HCT116 (cell line): ENCODE data around the gene CTDSPL2. TPM values are rescaled to one million over a fixed set of nuclear protein-coding genes. Genes with fewer than 3 reads are reported as not detected.

Source experiments
- ATAC-seq: fragments of 200-7000 bp; cut with Tn5 transposase; 2 replicates; pipeline ENCODE4 v1.9.1; 2020; ENCODE audit warnings: mild to moderate bottlenecking, moderate library complexity
- BruUV-seq: library from RNA; stranded (reverse); fragments of 400-500 nt; replicated peaks from 2 replicates; lab custom pipeline; 2021; lab: Mats Ljungman, UMichigan
- CTCF ChIA-PET: fragments of 300-600 bp; sonication (Branson Sonifier 250); formaldehyde crosslinking; loops from one replicate; lab custom pipeline; 2021; ENCODE audit warnings: antibody characterized with exemption; lab: Charles Lee
- POLR2A ChIA-PET: fragments of 300-600, 350-600 bp; sonication (Branson Sonifier 250); formaldehyde crosslinking; loops from one replicate; lab custom pipeline; 2021; ENCODE audit warnings: antibody characterized with exemption; lab: Charles Lee
- RAD21 ChIA-PET, 2 experiments: fragments of 300-600 bp; sonication (Branson Sonifier 250); formaldehyde crosslinking; loops; one replicate each; lab custom pipeline; 2023; ENCODE audit warnings: low total read pairs in 2 of 2; ENCODE audit not compliant: uncharacterized antibody in 2 of 2, unreplicated experiment in 2 of 2, low non-redundant PET in 1 of 2; lab: Charles Lee
- DNase-seq: peaks from one replicate; pipeline ENCODE4 v3.0.0-alpha.2; 2010; ENCODE audit warnings: low read depth, low spot score
- H2AFZ ChIP-seq: fragments of 200-600 bp; shearing (Covaris generic), sonication (generic); 2 replicates; pipeline ENCODE4 v1.6.1; 2017; ENCODE audit warnings: low read depth, mixed run types, mixed read lengths, antibody characterized with exemption, low read length; ENCODE audit not compliant: poor library complexity, severe bottlenecking
- H3K27ac ChIP-seq: 2 replicates; pipeline ENCODE4 v1.5.1; 2012; ENCODE audit warnings: low read depth, low read length
- H3K27me3 ChIP-seq: fragments of 200-600 bp; sonication (generic); 2 replicates; pipeline ENCODE4 v1.6.1; 2016; ENCODE audit warnings: mixed run types, low read length, mixed read lengths; ENCODE audit not compliant: insufficient read depth
- H3K36me3 ChIP-seq, 2 experiments: fragments of 200-500 bp in 1 of 2; fragments of 200-600 bp in 1 of 2; sonication (Bioruptor generic) in 1 of 2; sonication (generic) in 1 of 2; 2 replicates each; pipeline versions ENCODE4 v1.5.1 to v1.6.1; 2014 to 2016; ENCODE audit warnings: low read length in 2 of 2, inconsistent platforms in 1 of 2, mixed read lengths in 1 of 2, mixed run types in 1 of 2; ENCODE audit not compliant: insufficient read depth in 2 of 2, control insufficient read depth in 1 of 2
- H3K4me1 ChIP-seq, 2 experiments: fragments of 200-600 bp in 1 of 2; sonication (generic) in 1 of 2; 2 replicates each; pipeline versions ENCODE4 v1.5.1 to v1.6.1; 2012 to 2017; ENCODE audit warnings: low read length in 2 of 2, inconsistent platforms in 1 of 2, mild to moderate bottlenecking in 1 of 2, mixed read lengths in 1 of 2, mixed run types in 1 of 2, moderate library complexity in 1 of 2; ENCODE audit not compliant: insufficient read depth in 2 of 2, control insufficient read depth in 1 of 2
- H3K4me2 ChIP-seq: fragments of 200-600 bp; sonication (generic); 2 replicates; pipeline ENCODE4 v1.6.1; 2017; ENCODE audit warnings: mixed run types, low read length, mixed read lengths
- H3K4me3 ChIP-seq, 2 experiments: fragments of 200-600 bp in 1 of 2; sonication (generic) in 1 of 2; replicated peaks in 1 of 2; 2 replicates each; pipeline ENCODE4 v1.5.1; 2011 to 2016; ENCODE audit warnings: low read length in 2 of 2, control low read depth in 1 of 2, low read depth in 1 of 2, mild to moderate bottlenecking in 1 of 2, mixed read lengths in 1 of 2, mixed run types in 1 of 2
- H3K79me2 ChIP-seq: fragments of 200-600 bp; sonication (generic); 2 replicates; pipeline ENCODE4 v1.6.1; 2017; ENCODE audit warnings: mild to moderate bottlenecking, mixed run types, low read length, moderate library complexity, mixed read lengths; ENCODE audit not compliant: insufficient read depth
- H3K9ac ChIP-seq: fragments of 200-600 bp; sonication (generic); 2 replicates; pipeline ENCODE4 v1.6.1; 2016; ENCODE audit warnings: low read length, mixed read lengths
- H3K9me2 ChIP-seq: fragments of 200-600 bp; sonication (generic), shearing (Covaris generic); 2 replicates; pipeline ENCODE4 v1.6.1; 2017; ENCODE audit warnings: mixed run types, mild to moderate bottlenecking, moderate library complexity; ENCODE audit not compliant: insufficient read depth
- H3K9me3 ChIP-seq, 2 experiments: fragments of 200-500 bp in 1 of 2; fragments of 200-600 bp in 1 of 2; sonication (Bioruptor generic) in 1 of 2; sonication (generic) in 1 of 2; 2 replicates each; pipeline ENCODE4 v1.6.1; 2014 to 2017; ENCODE audit warnings: low read length in 2 of 2, mixed read lengths in 2 of 2, inconsistent platforms in 1 of 2, low read depth in 1 of 2, mild to moderate bottlenecking in 1 of 2, mixed run types in 1 of 2, moderate library complexity in 1 of 2; ENCODE audit not compliant: control insufficient read depth in 1 of 2, insufficient read depth in 1 of 2
- H4K20me1 ChIP-seq: fragments of 200-600 bp; sonication (generic), shearing (Covaris generic); 2 replicates; pipeline ENCODE4 v1.6.1; 2017; ENCODE audit warnings: mixed run types, mild to moderate bottlenecking, moderate library complexity; ENCODE audit not compliant: insufficient read depth
- EZH2 ChIP-seq: fragments of 200-600 bp; sonication (generic); IDR thresholded peaks from 2 replicates; pipeline ENCODE4 v1.6.1; 2017; ENCODE audit warnings: antibody characterized with exemption, mixed run types
- POLR2AphosphoS5 ChIP-seq: IDR thresholded peaks from 2 replicates; pipeline ENCODE4 v1.6.1; 2011; ENCODE audit warnings: mild to moderate bottlenecking, low read depth, low read length, moderate library complexity
- RAD21 ChIP-seq: IDR thresholded peaks from 2 replicates; pipeline ENCODE4 v1.6.1; 2012; ENCODE audit warnings: low read depth, mild to moderate bottlenecking
- TCF7L2 ChIP-seq: IDR thresholded peaks from 2 replicates; pipeline ENCODE4 v1.7.0; 2011; ENCODE audit warnings: borderline replicate concordance, inconsistent platforms; ENCODE audit not compliant: insufficient read depth, insufficient read length; ENCODE audit errors: extremely low read depth
- intact Hi-C: fragments of 100-400 bp; cut with micrococcal nuclease; formaldehyde crosslinking; loops from 2 replicates; pipeline ENCODE4 v1.10.0; 2022
- total RNA-seq: library from RNA; stranded (reverse); gene quantifications from one replicate; pipeline ENCODE4 v1.2.1, GENCODE V29; 2021; ENCODE audit not compliant: unreplicated experiment
- TF ChIP-seq, protein P1 (sequence below), 3 experiments: fragments of 200-600 bp in 1 of 3; sonication (generic) in 1 of 3; IDR thresholded peaks in 2 of 3; conservative IDR thresholded peaks in 1 of 3; 2 replicates each; pipeline ENCODE4 v1.5.1; 2012 to 2017; ENCODE audit warnings: low read depth in 2 of 3, low read length in 2 of 3, antibody characterized with exemption in 1 of 3, borderline replicate concordance in 1 of 3, control low read depth in 1 of 3, mild to moderate bottlenecking in 1 of 3, mixed read lengths in 1 of 3, mixed run types in 1 of 3, moderate library complexity in 1 of 3; ENCODE audit not compliant: insufficient read depth in 1 of 3

CTDSPL2 gene
- total RNA-seq, 1 experiment from 2014 or later: 56.0 TPM

DNA sequence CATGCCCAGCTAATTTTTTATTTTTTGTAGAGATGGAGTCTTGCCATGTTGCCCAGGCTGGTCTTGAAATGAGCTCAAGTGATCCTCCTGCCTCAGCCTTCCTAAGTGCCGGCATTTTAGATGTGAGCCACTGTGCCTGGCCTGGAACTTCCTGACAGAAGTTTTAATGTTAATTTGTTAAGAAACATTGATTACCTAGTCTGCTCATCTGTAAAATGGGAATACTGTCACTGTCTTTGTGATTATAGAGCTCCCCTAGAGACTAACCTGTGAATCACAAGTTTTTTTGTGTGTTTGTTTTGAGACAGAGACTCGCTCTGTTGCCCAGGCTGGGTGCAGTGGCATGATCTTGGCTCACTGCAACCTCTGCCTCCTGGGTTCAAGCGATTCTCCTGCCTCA is 105.3 kb downstream of the CTDSPL2 start:
- TF ChIP-seq RAD21: peak; percentile 30; the same call in 1 of the 2 replicates
- no peak for TF ChIP-seq TCF7L2
- TF ChIP-seq, protein P1, sequence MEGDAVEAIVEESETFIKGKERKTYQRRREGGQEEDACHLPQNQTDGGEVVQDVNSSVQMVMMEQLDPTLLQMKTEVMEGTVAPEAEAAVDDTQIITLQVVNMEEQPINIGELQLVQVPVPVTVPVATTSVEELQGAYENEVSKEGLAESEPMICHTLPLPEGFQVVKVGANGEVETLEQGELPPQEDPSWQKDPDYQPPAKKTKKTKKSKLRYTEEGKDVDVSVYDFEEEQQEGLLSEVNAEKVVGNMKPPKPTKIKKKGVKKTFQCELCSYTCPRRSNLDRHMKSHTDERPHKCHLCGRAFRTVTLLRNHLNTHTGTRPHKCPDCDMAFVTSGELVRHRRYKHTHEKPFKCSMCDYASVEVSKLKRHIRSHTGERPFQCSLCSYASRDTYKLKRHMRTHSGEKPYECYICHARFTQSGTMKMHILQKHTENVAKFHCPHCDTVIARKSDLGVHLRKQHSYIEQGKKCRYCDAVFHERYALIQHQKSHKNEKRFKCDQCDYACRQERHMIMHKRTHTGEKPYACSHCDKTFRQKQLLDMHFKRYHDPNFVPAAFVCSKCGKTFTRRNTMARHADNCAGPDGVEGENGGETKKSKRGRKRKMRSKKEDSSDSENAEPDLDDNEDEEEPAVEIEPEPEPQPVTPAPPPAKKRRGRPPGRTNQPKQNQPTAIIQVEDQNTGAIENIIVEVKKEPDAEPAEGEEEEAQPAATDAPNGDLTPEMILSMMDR (IDR thresholded peaks at IDR 0.05 in 2 of 3, conservative IDR thresholded peaks at IDR 0.05 in 1 of 3; ENCODE audit: borderline replicate concordance in 1 of 3, insufficient read depth in 1 of 3, low read depth in 2 of 3, low read length in 2 of 3): peak in 2 of 3 experiments; percentile 19 to 45; a peak in 3 of 6 replicates
- DNase-seq (no peak), ATAC-seq (no peak)
- RAD21 ChIA-PET: no interaction called here
- Histone ChIP-seq H3K4me1 (peaks cover 5 to 10% of the 10 kb centered on the region in 2 experiments; a peak in 3 of 4 replicates), H3K4me2 (no peak overlapping the region), H3K27me3 (no peaks in the 10 kb centered on the region), H4K20me1 (no peaks in the 10 kb centered on the region), H3K36me3 (no peaks in the 10 kb centered on the region; a peak in 1 of 4 replicates), H3K9me3 (no peaks in the 10 kb centered on the region), H3K27ac (no peak overlapping the region), H2AFZ (no peak overlapping the region), H3K9ac (no peak overlapping the region), H3K79me2 (peaks cover 18% of the 10 kb centered on the region), H3K9me2 (no peaks in the 10 kb centered on the region), H3K4me3 (no peak overlapping the region)
- CTCF ChIA-PET: interaction anchor here (0.8 to 1.0 kb wide), 2 partner anchors 12 to 31 kb away, joined by 3 read pairs; no protein-coding TSS in a partner anchor
- BruUV-seq: no TSS peak
- intact Hi-C loops: no loop called here
- POLR2A ChIA-PET: no interaction called here

DNA sequence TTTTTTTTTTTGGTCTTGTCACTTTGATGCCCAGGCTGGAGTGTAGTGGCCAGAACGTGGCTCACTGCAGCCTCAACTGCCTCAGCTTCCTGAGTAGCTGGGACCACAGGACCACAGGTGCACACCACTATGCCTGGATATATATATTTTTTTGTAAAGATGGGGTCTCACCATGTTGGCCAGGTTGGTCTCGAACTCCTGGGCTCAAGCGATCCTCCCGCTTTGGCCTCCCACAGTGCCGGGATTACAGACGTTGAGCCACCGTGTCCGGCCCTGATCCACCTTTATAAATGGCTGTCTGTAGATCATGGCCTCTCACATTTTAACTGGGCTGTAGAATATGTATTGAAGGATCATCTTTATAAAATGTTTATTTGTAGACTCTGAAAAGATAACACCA is 107.7 kb downstream of the CTDSPL2 start:
- no peak overlapping the region for H3K9ac ChIP-seq
- ChIA-PET CTCF (no interaction called here), RAD21 (no interaction called here), POLR2A (no interaction called here)
- H3K27me3 ChIP-seq: no peaks in the 10 kb centered on the region
- ATAC-seq (no peak), DNase-seq (no peak)
- peaks cover 2 to 7% of the 10 kb centered on the region in 2 experiments; a peak in 2 of 4 replicates for H3K36me3 ChIP-seq
- peaks cover 10% of the 10 kb centered on the region; the same call in 1 of the 2 replicates for H4K20me1 ChIP-seq
- H3K9me2 ChIP-seq: no peaks in the 10 kb centered on the region
- peak overlapping the region; percentile 87; the same call in 1 of the 2 replicates for H3K4me2 ChIP-seq
- H2AFZ ChIP-seq: no peak overlapping the region
- intact Hi-C loops: no loop called here
- H3K27ac ChIP-seq: no peak overlapping the region
- no peak overlapping the region for H3K4me3 ChIP-seq
- no TSS peak for BruUV-seq
- H3K79me2 ChIP-seq: peaks cover 40% of the 10 kb centered on the region
- no peaks in the 10 kb centered on the region for H3K9me3 ChIP-seq
- no peak for TF ChIP-seq EZH2
- 0 out of 2 replicates have a peak, but pooled peaks have one; percentile 8 for TF ChIP-seq POLR2AphosphoS5
- TF ChIP-seq RAD21: no peak
- TF ChIP-seq, all 23 proteins: peak for 1
- H3K4me1 ChIP-seq: peaks cover 9 to 17% of the 10 kb centered on the region in 2 experiments; a peak in 3 of 4 replicates
